Esophagus muscularis mucosa (tissue), 4 donors: ENCODE measurements around the gene TNFSF11. TPM values are rescaled to one million over a fixed set of nuclear protein-coding genes. Genes with fewer than 3 reads are reported as not detected.

Experiments used
- DNase-seq: peaks from one replicate; pipeline ENCODE4 v3.0.0-alpha.2; 2017; ENCODE audit errors: extremely low spot score
- H3K27ac ChIP-seq, 4 donors: fragments of 200-600 bp; sonication (generic); replicated peaks in 1 of 4; 1 replicate in 3 of 4; 2 replicates in 1 of 4; pipeline ENCODE4 v1.5.1; 2016 to 2019; ENCODE audit warnings: mild to moderate bottlenecking in 1 of 4
- H3K27me3 ChIP-seq, 4 donors: fragments of 200-600 bp; sonication (generic); one replicate each; pipeline versions ENCODE4 v1.5.1 to v1.6.0; 2016 to 2019
- H3K36me3 ChIP-seq, 4 donors: fragments of 200-600 bp; sonication (generic); one replicate each; pipeline ENCODE4 v1.5.1; 2016 to 2019
- H3K4me1 ChIP-seq, 4 donors: fragments of 200-600 bp; sonication (generic); one replicate each; pipeline ENCODE4 v1.5.1; 2016 to 2019
- H3K4me3 ChIP-seq, 4 donors: fragments of 200-600 bp; sonication (generic); 1 replicate in 2 of 4; 2 replicates in 2 of 4; pipeline ENCODE4 v1.5.1; 2016 to 2019; ENCODE audit warnings: mild to moderate bottlenecking in 4 of 4, moderate library complexity in 1 of 4
- H3K9me3 ChIP-seq, 4 donors: fragments of 200-600 bp; sonication (generic); 1 replicate in 3 of 4; 2 replicates in 1 of 4; pipeline ENCODE4 v1.5.1; 2016 to 2019
- CTCF ChIP-seq, 3 experiments: fragments of 200-600 bp in 2 of 3; fragments of 450-650 bp in 1 of 3; sonication (generic) in 2 of 3; IDR thresholded peaks; one replicate each; pipeline ENCODE4 v1.5.1; 2017 to 2019; ENCODE audit warnings: antibody characterized with exemption in 3 of 3, mild to moderate bottlenecking in 2 of 3, moderate library complexity in 1 of 3
- EP300 ChIP-seq: sonication (generic); formaldehyde crosslinking; IDR thresholded peaks from one replicate; pipeline ENCODE4 v1.6.1; 2017; ENCODE audit warnings: antibody characterized with exemption
- POLR2A ChIP-seq: fragments of 450-650 bp; IDR thresholded peaks from one replicate; pipeline ENCODE4 v1.6.1; 2017; ENCODE audit warnings: antibody characterized with exemption, moderate library complexity, mild to moderate bottlenecking, low read depth
- POLR2AphosphoS5 ChIP-seq, 2 donors: sonication (generic); formaldehyde crosslinking; IDR thresholded peaks; one replicate each; pipeline ENCODE4 v1.6.1; 2017; ENCODE audit warnings: antibody characterized with exemption in 2 of 2
- WGBS: methylation state at CpG from one replicate; pipeline ENCODE4 v1.1.5; 2018; 5-methylcytosine and 5-hydroxymethylcytosine counted together
- intact Hi-C: fragments of 100-400 bp; cut with DNase I; formaldehyde crosslinking; loops from one replicate; pipeline ENCODE4 v1.15.1; 2023
- total RNA-seq, 4 donors: library from RNA; depleted of rRNA; stranded (reverse); fragments of >200 nt; gene quantifications; one replicate each; pipeline versions ENCODE4 v1.1.0 to v1.2.1, GENCODE V29; 2016

Gene TNFSF11
- total RNA-seq, 4 donors from 2014 or later: 0.17 TPM; not detected in 3

- no peaks in the 10 kb centered on the region for H3K36me3 ChIP-seq
- WGBS: 88% methylated on average over 4 of the region's 4 CpGs
- no peak overlapping the region for H3K27ac ChIP-seq
- H3K4me1 ChIP-seq: peaks cover 0 to 8% (median 4%) of the 10 kb centered on the region in 4 donors
- no peaks in the 10 kb centered on the region for H3K9me3 ChIP-seq
- intact Hi-C loops: no loop called here
- no peak for DNase-seq
- no peaks in the 10 kb centered on the region for H3K27me3 ChIP-seq
- TF ChIP-seq POLR2AphosphoS5 (IDR thresholded peaks at IDR 0.05) (no peak), POLR2A (no peak), EP300 (no peak), CTCF (IDR thresholded peaks at IDR 0.05) (no peak)
- no peak overlapping the region for H3K4me3 ChIP-seq
These were observed 23.6 kb downstream of the TNFSF11 start for GRCh38 chr13:42597505-42597904.

- TF ChIP-seq EP300 (no peak), POLR2AphosphoS5 (IDR thresholded peaks at IDR 0.05) (no peak), CTCF (IDR thresholded peaks at IDR 0.05) (no peak), POLR2A (no peak)
- H3K4me3 ChIP-seq: no peak overlapping the region
- WGBS: 29% methylated on average over 1 of the region's 1 CpG
- no peak overlapping the region for H3K27ac ChIP-seq
- DNase-seq: no peak
- H3K27me3 ChIP-seq: no peaks in the 10 kb centered on the region
- no peaks in the 10 kb centered on the region for H3K9me3 ChIP-seq
- no peaks in the 10 kb centered on the region for H3K36me3 ChIP-seq
- intact Hi-C loops: no loop called here
- H3K4me1 ChIP-seq: peaks cover 0 to 19% (median 12%) of the 10 kb centered on the region in 4 donors
These were observed 27.0 kb downstream of the TNFSF11 start for GRCh38 chr13:42600943-42601342.

GRCh38 chr13:42602906-42603305 lies 29.0 kb downstream of the TNFSF11 start:
- whole genome bisulfite sequencing: 36% methylated on average over 1 of the region's 1 CpG
- Histone ChIP-seq H3K36me3 (no peaks in the 10 kb centered on the region), H3K4me1 (peaks cover 0 to 19% (median 12%) of the 10 kb centered on the region in 4 donors), H3K27ac (peak overlapping the region in 2 of 4 donors; percentile 15 to 34), H3K27me3 (no peaks in the 10 kb centered on the region), H3K9me3 (no peaks in the 10 kb centered on the region), H3K4me3 (no peak overlapping the region)
- intact Hi-C loops: no loop called here
- no peak for TF ChIP-seq POLR2AphosphoS5 (IDR thresholded peaks at IDR 0.05)
- DNase-seq: no peak

- no peak for DNase-seq
- no peak for TF ChIP-seq POLR2A
- TF ChIP-seq EP300: no peak
- TF ChIP-seq POLR2AphosphoS5 (IDR thresholded peaks at IDR 0.05): no peak
- TF ChIP-seq CTCF (IDR thresholded peaks at IDR 0.05): no peak
- Histone ChIP-seq H3K4me3 (no peak overlapping the region), H3K27me3 (no peaks in the 10 kb centered on the region), H3K9me3 (no peaks in the 10 kb centered on the region), H3K4me1 (peaks cover 0 to 19% (median 12%) of the 10 kb centered on the region in 4 donors), H3K36me3 (no peaks in the 10 kb centered on the region), H3K27ac (peak overlapping the region in 2 of 4 donors; percentile 15 to 34)
- WGBS: 78% methylated on average over 2 of the region's 2 CpGs
- intact Hi-C loops: no loop called here
These were observed 29.6 kb downstream of the TNFSF11 start for GRCh38 chr13:42603571-42603970.

GRCh38 chr13:42607546-42607945 lies 33.6 kb downstream of the TNFSF11 start:
- DNase-seq: no peak
- TF ChIP-seq CTCF (IDR thresholded peaks at IDR 0.05): no peak
- no peak for TF ChIP-seq EP300
- no peak for TF ChIP-seq POLR2AphosphoS5 (IDR thresholded peaks at IDR 0.05)
- no peak for TF ChIP-seq POLR2A
- no peak overlapping the region for H3K27ac ChIP-seq
- H3K4me1 ChIP-seq: peaks cover 0 to 11% (median 10%) of the 10 kb centered on the region in 4 donors
- H3K4me3 ChIP-seq: no peak overlapping the region
- WGBS: 80% methylated on average over 2 of the region's 2 CpGs
- H3K36me3 ChIP-seq: no peaks in the 10 kb centered on the region
- no peaks in the 10 kb centered on the region for H3K27me3 ChIP-seq
- no peaks in the 10 kb centered on the region for H3K9me3 ChIP-seq
- intact Hi-C loops: no loop called here
